ENCODE data around the gene PCYT2.
"Not testable (repeated sequence)": the region's sequence is repeated elsewhere in the genome, so short reads cannot be mapped to it uniquely, and the experiment has no call there.

PCYT2 gene

DNA sequence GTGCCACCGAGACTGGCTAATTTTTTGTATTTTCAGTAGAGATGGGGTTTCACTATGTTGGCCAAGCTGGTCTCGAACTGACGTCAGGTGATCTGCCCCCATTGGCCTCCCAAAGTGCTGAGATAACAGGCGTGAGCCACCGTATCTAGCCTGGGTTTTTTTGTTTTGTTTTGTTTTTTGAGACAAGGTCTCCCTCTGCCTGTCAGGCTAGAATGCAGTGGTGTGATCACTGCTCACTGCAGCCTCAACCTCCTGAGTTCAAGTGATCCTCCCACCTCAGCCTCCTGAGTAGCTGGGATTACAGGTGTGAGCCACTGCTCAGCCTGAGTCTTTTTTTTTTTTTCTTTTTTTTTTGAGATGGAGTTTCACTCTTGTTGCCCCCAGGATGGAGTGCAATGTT, 42.2 kb upstream of the PCYT2 start:
- H3K36me3 ChIP-seq (ENCODE audit: control insufficient read depth, insufficient read depth, low read length); H3K4me1 ChIP-seq (ENCODE audit: control insufficient read depth, insufficient read depth, low read length); H3K9ac ChIP-seq (ENCODE audit: low read length); H3K4me3 ChIP-seq (ENCODE audit: low read length); H3K9me3 ChIP-seq (ENCODE audit: control insufficient read depth, low read length): not testable (repeated sequence)
- H3K27me3 ChIP-seq (ENCODE audit: control insufficient read depth, insufficient read depth, low read length): peaks cover 15% of the 10 kb centered on the region

DNA sequence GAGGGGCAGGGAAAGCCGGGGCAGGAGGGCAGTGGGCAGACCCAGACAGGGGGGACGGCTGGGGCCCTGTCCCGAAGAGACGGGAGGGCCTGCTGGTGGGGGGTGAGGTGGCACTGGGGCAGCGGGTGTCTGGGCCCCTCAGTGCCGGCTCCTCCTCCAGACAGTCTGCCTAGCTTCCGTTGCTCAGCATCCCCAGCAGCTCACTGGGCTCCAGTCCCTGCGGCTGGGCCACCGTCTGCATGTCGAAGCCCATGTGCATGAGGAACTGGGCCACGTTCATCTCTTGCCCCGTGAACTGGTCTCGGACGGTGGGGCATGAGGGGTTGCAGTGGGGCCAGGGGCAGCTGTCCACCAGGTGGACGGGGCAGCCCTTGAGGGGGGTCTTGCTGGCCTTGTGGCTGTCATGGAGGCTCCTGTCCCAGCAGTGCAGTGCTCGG, 41.6 kb upstream of the PCYT2 start:
- H3K9me3 ChIP-seq (ENCODE audit: control insufficient read depth, low read length): no peaks in the 10 kb centered on the region
- H3K4me3 ChIP-seq (ENCODE audit: low read length): no peak overlapping the region
- no peaks in the 10 kb centered on the region for H3K36me3 ChIP-seq (ENCODE audit: control insufficient read depth, insufficient read depth, low read length)
- H3K9ac ChIP-seq (ENCODE audit: low read length): no peak overlapping the region
- H3K4me1 ChIP-seq (ENCODE audit: control insufficient read depth, insufficient read depth, low read length): no peaks in the 10 kb centered on the region
- H3K27me3 ChIP-seq (ENCODE audit: control insufficient read depth, insufficient read depth, low read length): peaks cover 9% of the 10 kb centered on the region

DNA sequence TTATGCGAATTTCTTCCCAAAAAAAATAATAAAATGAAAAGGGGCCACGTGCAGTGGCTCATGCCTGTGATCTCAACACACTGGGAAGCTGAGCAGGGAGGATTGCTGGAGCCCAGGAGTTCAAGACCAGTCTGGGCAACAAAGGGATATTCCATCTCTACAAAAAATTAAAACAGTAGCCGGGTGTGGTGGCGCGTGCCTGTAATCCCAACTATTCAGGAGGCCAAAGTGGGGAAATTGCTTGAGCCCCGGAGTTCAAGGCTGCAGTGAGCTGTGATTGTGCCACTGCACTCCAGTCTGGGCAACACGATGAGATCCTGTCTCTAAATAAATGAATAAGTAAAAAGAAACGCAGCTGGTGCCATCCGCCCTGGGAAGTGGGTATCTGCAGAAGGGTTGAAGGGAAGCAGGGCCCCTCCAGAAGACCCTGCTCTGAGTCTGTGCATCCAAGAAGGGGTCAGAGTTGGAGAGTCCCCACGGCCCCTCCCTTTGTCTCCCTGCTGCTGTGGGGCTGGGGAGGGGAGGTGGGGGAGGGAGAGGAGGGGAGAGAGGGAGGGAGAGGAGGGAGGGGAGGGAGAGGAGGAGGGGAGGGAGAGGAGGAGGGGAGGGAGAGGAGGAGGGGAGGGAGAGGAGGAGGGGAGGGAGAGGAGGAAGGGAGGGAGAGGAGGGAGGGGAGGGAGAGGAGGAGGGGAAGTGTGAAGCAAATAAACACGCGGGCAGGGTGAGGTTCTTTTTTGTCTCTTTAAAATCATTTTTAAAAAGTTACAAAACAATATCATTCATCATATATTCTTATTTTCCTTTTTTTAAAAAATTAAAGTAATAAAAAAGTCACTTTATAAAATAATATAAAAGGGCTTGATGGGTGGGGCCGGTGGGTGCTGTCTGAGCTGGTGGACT, 40.8 kb upstream of the PCYT2 start:
- no peaks in the 10 kb centered on the region for H3K36me3 ChIP-seq (ENCODE audit: control insufficient read depth, insufficient read depth, low read length)
- H3K4me3 ChIP-seq (ENCODE audit: low read length): no peak overlapping the region
- peaks cover 1% of the 10 kb centered on the region for H3K27me3 ChIP-seq (ENCODE audit: control insufficient read depth, insufficient read depth, low read length)
- no peaks in the 10 kb centered on the region for H3K4me1 ChIP-seq (ENCODE audit: control insufficient read depth, insufficient read depth, low read length)
- H3K9ac ChIP-seq (ENCODE audit: low read length): no peak overlapping the region
- no peaks in the 10 kb centered on the region for H3K9me3 ChIP-seq (ENCODE audit: control insufficient read depth, low read length)

DNA sequence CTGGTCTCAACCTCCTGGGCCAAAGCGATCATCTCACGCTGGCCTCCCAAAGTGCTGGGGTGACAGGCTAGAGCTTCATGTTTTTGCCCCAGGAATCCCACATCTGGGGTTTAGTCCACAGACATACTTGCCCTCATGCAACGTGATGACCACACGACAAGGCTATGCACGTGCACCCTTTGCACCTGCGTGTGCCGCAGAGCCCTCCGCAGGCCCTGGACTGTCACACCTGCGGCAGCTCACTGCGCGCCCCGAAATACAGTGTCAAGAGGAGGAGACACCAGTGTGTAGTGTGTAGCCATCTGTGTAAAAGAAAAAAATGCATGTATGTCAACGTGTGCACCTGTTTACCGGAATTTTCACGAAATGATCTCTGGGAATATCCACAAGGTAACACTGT, 39.3 kb upstream of the PCYT2 start:
- H3K9ac ChIP-seq (ENCODE audit: low read length): no peak overlapping the region
- H3K27me3 ChIP-seq (ENCODE audit: control insufficient read depth, insufficient read depth, low read length): no peaks in the 10 kb centered on the region
- H3K4me1 ChIP-seq (ENCODE audit: control insufficient read depth, insufficient read depth, low read length): no peaks in the 10 kb centered on the region
- H3K36me3 ChIP-seq (ENCODE audit: control insufficient read depth, insufficient read depth, low read length): no peaks in the 10 kb centered on the region
- no peak overlapping the region for H3K4me3 ChIP-seq (ENCODE audit: low read length)
- no peaks in the 10 kb centered on the region for H3K9me3 ChIP-seq (ENCODE audit: control insufficient read depth, low read length)

DNA sequence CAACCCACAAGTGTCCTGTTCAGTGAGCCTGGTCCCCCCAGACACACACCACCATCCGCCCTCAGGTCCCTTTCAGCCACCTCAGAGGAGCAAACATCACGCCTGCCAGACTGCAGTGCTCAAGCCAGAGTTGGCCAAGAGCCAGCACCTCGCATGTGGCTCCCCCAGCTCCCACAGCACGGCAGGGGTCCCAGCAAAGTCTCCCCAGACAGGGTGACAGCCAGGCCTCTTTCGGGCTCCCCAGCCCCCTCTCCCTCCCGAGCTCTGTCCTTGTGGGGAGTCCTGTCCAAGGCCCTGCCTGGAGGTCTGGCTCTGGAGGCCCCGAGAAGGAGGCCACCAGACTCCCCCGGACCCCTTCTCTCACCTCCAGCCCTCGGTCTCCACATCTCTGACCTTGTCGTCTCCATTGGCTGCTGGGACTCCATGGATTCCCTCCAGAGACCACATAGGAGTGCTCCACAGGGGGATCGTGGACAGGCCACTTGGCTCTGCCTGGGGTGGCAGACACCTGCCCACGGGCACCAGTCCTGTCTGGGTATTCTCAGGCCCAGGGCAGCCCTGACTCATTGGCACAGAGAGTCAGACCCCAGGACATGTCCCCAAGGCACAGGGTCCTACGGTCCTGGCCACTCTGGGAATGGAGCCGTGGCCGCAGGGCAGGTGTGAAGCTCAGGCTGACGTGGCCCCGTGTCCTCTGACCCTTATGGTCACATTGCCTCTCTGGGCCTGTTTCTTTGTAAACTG, 37.6 kb upstream of the PCYT2 start:
- Histone ChIP-seq H3K4me3 (ENCODE audit: low read length) (no peak overlapping the region), H3K9ac (ENCODE audit: low read length) (no peak overlapping the region), H3K9me3 (ENCODE audit: control insufficient read depth, low read length) (no peaks in the 10 kb centered on the region), H3K27me3 (ENCODE audit: control insufficient read depth, insufficient read depth, low read length) (no peaks in the 10 kb centered on the region), H3K4me1 (ENCODE audit: control insufficient read depth, insufficient read depth, low read length) (no peaks in the 10 kb centered on the region), H3K36me3 (ENCODE audit: control insufficient read depth, insufficient read depth, low read length) (no peaks in the 10 kb centered on the region)

DNA sequence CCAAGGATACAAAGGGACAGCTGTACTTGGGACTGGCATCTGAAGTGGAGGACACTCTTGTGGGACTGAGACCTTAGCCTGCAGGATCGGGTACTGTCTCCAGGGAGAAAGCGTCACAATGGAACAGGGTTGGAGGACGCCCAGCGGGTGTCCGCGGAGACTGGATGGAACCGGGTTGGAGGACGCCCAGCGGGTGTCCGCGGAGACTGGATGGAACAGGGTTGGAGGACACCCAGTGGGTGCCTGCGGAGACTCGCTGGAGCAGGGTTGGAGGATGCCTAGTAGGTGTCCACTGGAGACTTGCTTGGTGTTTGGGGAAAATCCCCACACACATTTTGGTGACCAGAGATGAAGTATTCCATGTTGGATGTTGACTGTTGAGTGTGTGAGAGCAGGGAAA, 36.0 kb upstream of the PCYT2 start, which contains the start of gene MYADML2:
Gene MYADML2 (minus strand): TSS at position 45 of the 400 bp plus-strand sequence. CDS start 5,492 bp downstream, outside the sequence.
- H3K4me3 ChIP-seq (ENCODE audit: low read length): no peak within 1 kb of the TSS
- no peak within 1 kb of the TSS for H3K9ac ChIP-seq (ENCODE audit: low read length)
- peaks cover 2% of the 10 kb centered on the region for H3K27me3 ChIP-seq (ENCODE audit: control insufficient read depth, insufficient read depth, low read length)
- no peaks in the 10 kb centered on the region for H3K36me3 ChIP-seq (ENCODE audit: control insufficient read depth, insufficient read depth, low read length)
- no peaks in the 10 kb centered on the region for H3K4me1 ChIP-seq (ENCODE audit: control insufficient read depth, insufficient read depth, low read length)
- no peaks in the 10 kb centered on the region for H3K9me3 ChIP-seq (ENCODE audit: control insufficient read depth, low read length)

DNA sequence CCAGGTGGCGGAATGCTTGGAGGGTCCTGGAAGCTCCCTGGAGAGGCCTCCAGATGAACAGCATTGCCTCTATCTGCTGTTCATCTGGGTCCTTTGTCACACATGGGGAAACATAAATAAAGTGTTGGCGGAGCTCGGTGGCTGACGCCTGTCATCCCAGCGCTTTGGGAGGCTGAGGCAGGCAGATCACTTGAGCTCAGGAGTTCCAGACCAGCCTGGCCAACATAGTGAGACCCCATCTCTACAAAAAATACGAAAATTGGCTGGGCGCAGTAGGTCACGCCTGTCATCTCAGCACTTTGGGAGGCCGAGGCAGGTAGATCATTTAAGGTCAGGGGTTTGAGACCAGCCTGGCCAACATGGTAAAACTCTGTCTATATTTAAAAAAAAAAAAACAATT, 33.7 kb upstream of the PCYT2 start:
- Histone ChIP-seq H3K36me3 (ENCODE audit: control insufficient read depth, insufficient read depth, low read length) (no peaks in the 10 kb centered on the region), H3K27me3 (ENCODE audit: control insufficient read depth, insufficient read depth, low read length) (peaks cover 15% of the 10 kb centered on the region), H3K9ac (ENCODE audit: low read length) (no peak overlapping the region), H3K4me1 (ENCODE audit: control insufficient read depth, insufficient read depth, low read length) (peaks cover 7% of the 10 kb centered on the region), H3K9me3 (ENCODE audit: control insufficient read depth, low read length) (no peaks in the 10 kb centered on the region), H3K4me3 (ENCODE audit: low read length) (no peak overlapping the region)

DNA sequence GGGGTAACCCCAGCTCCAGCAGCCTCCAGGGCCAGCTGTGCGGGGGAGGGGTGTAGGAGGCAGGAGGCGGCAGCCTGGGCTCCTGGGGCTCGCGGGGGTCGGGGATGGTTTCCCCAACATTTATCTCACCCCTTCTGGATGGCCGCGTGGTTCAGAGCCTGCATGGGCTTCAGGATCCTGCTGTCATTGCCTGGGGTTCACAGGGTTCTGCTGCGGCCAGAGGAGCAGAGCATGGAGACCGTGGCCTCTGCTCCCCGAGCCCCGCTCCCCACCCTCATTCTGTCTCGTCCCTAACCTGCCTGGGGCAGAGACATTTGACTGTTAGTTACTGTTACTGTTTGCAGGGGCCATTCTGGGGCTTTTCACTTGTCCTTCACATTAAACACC, 31.0 kb upstream of the PCYT2 start:
- Histone ChIP-seq H3K9me3 (ENCODE audit: control insufficient read depth, low read length) (no peaks in the 10 kb centered on the region), H3K9ac (ENCODE audit: low read length) (no peak overlapping the region), H3K4me1 (ENCODE audit: control insufficient read depth, insufficient read depth, low read length) (peaks cover 9% of the 10 kb centered on the region), H3K27me3 (ENCODE audit: control insufficient read depth, insufficient read depth, low read length) (peaks cover 20% of the 10 kb centered on the region), H3K4me3 (ENCODE audit: low read length) (no peak overlapping the region), H3K36me3 (ENCODE audit: control insufficient read depth, insufficient read depth, low read length) (no peaks in the 10 kb centered on the region)

DNA sequence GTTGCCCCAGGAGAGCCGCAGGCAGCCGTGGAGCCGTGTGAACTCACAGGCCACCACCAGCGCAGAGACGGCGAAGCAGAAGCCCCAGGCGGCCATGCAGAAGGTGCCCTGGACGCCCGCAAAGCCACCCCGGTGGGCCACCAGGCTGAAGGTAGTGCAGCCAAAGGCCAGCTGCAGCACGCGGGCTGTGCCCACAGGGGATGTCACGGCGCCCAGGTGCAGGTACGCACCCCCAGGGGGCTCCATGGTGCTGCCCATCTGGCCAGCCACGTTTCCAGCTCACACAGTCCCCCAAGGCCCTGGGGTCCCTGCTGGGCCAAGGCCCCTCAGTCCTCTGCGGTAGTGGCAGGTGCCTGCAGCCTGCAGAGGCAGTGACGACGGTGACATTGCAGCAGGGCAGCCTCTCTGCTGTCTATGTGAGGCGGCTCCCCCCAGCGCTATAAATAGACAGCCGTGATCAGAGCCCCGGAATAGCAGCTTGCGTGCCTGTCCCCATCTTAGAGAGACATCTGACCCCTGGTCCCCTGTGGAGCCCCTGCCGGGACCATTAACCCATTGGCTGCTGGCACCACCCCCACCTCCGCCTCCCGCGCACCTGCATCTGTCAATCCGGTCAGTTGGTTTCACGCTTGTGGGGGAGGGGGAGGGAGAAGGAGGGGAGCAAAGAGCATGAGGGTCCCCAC, 30.4 kb upstream of the PCYT2 start:
- Histone ChIP-seq H3K9ac (ENCODE audit: low read length) (no peak overlapping the region), H3K4me1 (ENCODE audit: control insufficient read depth, insufficient read depth, low read length) (peaks cover 11% of the 10 kb centered on the region), H3K36me3 (ENCODE audit: control insufficient read depth, insufficient read depth, low read length) (no peaks in the 10 kb centered on the region), H3K9me3 (ENCODE audit: control insufficient read depth, low read length) (no peaks in the 10 kb centered on the region), H3K27me3 (ENCODE audit: control insufficient read depth, insufficient read depth, low read length) (peaks cover 20% of the 10 kb centered on the region), H3K4me3 (ENCODE audit: low read length) (no peak overlapping the region)

DNA sequence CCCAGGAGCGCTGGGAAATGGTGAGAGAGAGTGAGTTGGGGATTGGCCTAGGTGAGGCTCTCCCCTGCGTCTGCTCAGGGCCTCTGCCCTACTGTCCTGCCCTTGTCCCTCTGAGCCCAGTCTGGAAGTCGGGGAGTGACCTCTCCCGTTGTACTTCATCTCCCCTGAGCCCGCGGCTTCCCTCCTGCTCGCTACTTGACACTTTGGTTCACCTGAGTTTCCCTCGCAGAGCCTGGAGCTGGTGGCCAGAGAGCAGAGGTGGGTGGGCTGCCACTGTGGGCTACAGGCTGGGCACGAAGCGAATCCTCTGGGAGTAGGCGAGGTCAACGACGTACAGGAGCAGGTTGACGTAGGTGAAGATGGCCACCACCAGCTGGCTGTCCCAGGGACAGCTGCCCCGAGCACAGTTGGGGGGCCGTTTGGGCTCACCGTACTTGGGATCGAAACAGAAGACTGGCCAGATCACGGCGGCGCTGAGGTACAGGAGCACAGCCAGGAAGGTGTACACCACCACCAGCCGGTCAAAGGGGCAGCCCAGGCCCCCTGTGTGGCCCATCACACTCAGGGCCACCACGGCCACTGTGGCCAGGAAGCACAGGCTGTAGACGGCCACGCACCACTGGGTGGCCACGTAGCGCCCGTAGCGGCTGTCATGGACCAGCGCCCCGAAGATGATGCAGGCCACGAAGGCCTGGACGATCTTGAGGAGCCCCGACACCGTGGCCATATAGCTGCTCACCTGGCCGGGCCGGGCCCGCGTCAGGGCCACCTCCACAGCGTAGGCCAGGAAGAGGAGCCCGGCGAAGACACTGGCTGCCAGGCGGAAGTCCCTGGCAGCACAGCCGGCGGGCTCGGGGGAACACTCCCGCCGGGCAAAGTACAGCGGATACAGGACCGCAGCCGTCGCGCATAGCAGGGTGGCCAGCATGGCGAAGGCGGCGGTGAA, 29.6 kb upstream of the PCYT2 start:
- Histone ChIP-seq H3K9me3 (ENCODE audit: control insufficient read depth, low read length) (no peaks in the 10 kb centered on the region), H3K27me3 (ENCODE audit: control insufficient read depth, insufficient read depth, low read length) (peaks cover 20% of the 10 kb centered on the region), H3K4me3 (ENCODE audit: low read length) (no peak overlapping the region), H3K4me1 (ENCODE audit: control insufficient read depth, insufficient read depth, low read length) (peaks cover 17% of the 10 kb centered on the region), H3K9ac (ENCODE audit: low read length) (no peak overlapping the region), H3K36me3 (ENCODE audit: control insufficient read depth, insufficient read depth, low read length) (no peaks in the 10 kb centered on the region)

DNA sequence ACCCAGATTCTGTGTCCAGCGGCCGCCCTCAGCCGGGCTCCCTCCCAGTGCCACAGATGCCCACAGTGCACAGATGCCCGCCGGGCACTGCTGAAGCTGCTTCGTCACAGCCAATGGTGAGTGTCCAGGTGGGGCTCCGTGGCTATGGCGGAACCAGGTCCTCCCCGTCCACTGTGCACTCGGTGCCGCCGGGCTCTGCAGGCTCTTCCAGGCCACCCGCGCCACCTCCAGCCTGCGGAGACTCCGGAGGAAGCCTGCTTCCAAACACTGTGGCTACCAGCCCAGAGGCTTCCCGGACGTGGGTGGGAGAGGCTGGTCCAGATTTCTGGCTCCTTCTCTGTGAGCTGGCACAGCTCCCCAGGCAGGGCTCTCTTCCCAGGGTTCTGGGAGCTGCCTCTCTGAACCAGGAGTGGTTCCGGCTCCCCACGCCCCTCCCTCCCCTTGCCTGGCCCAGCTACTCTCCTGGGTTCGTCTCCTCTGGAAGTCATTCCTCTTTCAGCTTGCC, 28.7 kb upstream of the PCYT2 start:
- H3K9me3 ChIP-seq (ENCODE audit: control insufficient read depth, low read length): no peaks in the 10 kb centered on the region
- peaks cover 20% of the 10 kb centered on the region for H3K27me3 ChIP-seq (ENCODE audit: control insufficient read depth, insufficient read depth, low read length)
- peaks cover 22% of the 10 kb centered on the region for H3K4me1 ChIP-seq (ENCODE audit: control insufficient read depth, insufficient read depth, low read length)
- no peak overlapping the region for H3K9ac ChIP-seq (ENCODE audit: low read length)
- H3K36me3 ChIP-seq (ENCODE audit: control insufficient read depth, insufficient read depth, low read length): no peaks in the 10 kb centered on the region
- H3K4me3 ChIP-seq (ENCODE audit: low read length): no peak overlapping the region

Data from mucosa of stomach (tissue), 1 donor.